ENCODE measurements around the gene SNX22.
A peak's percentile ranks its signal among the peaks of the same experiment; 100 is the strongest.

SNX22 gene

DNA sequence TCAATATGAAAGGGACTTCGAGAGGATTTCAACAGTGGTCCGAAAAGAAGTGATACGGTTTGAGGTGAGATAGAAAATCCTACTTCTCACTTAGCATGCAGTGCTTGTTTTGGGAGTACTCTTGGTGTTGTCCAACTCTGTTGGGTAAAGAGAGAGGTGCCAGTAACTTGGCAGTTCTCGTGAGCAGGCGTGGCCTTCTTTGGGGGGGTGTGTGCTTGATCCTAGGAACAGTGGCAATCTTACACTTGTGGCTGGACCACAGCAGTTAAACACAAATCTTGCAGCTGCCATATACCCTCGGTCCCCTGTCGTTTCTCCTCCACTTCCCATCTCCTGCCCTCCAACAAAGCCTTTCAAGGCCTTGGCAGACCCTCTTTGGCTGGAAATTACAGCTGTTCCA, 15.2 kb upstream of the SNX22 start:
- DNase-seq = no peak

DNA sequence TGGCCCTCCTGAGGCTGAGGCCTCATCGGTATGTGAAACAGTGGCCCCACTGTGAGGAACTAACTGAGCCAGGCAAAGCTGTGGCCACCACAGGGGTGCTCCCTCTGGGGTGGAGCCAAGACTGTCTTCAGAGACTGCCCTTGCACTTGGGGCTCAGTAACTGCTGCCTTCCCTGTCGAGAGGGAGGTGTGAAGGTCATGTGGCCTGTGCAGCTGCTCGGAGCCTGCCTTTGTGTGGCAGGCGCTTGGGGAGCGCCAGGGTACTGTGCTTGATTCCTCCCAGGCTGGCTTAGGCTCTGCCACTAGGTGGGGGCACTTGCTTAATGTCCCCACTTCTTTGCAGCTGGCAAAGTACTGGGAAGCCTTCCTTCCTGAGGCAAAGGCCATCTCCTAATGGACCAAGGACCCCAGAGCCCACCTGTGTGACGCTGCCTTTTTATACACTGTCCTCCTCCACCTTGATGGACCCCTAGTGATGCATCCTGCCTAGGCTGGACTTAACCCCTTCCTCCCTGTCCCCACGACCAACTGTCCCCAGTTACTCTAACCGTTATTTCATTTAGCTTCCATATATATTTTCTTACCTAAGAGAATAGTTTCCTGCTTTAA, 14.2 kb upstream of the SNX22 start:
- no peak for DNase-seq

DNA sequence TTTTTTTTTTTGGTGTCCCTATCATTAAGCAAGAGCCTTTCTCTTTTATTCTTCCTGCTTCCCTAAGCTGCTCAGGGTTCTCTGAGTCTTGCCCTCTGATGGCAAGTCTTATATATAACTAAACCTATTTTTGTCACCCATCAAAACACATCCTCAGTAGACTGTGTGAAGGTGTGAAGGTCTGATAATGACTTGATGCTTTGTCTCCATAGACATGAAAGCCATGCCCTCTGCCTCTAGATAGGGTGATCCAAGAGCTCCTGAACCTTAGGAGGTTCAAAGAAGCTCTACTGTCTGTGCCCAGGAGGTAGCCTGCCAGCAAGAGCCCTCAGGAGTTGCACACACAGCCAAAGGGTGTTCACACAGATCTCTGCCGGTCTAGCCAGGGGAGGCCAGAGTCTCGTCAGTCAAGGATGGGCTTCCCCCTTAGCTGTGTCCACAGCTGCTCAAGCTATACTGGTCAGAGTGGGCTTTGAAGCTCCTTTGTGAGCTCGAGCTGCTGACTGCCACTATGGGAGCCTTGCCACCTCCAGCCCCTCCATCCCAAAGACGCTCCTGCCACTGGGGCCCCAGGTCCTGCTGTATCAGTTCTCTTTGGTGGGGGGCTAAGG, 13.1 kb upstream of the SNX22 start:
- DNase-seq = no peak

DNA sequence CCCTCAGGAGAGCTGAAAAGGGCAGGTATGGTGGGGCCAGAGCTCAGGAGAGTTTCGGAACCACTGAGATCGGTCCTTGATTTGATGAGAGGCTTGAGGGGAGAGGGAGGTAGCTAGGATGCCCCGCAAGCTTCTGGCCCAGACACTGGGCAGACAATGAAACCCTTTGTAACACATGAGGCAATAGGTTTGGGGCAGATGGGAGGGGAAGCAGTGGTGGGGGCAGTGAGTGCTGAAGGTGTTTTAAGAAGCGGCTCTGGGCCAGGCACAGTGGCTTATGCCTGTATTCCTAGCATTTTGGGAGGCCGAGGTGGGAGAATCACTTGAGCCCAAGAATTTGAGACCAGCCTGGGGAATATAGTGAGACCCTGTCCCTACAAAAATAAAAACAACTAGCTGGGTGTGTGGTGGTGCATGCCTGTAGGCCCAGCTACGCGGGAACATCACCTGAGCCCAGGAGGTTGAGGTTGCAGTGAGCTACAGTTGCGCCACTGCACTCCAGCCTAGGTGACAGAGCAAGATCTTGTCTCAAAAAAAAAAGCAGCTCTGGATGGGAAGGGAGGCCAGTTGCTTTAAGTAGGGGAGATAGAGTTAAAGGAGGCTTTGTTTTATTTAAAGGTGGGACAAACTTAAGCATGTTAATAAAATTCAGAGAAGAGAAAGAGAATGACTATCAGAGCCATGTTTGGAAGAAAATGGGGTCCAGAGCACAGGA, 9.6 kb upstream of the SNX22 start:
- DNase-seq = no peak

DNA sequence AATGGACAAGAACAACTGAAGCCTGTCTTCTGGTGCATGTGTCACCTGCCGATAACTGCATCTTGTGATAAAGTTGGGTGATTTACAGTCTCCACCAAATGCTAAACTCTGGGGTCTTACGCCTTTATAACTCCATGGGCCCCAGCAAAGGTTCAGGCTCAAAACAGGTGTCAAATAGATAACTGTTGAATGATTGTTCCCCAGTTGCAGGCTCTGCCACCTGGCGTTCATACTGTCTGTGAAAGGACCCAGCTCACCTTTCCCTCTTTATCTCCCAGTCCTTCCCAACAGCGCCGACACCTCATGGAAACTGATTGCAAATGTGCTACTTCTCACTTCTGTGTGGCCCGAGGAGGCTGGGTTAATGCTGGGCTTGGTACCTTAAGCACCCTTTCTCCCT, 8.3 kb upstream of the SNX22 start:
- no peak for DNase-seq

DNA sequence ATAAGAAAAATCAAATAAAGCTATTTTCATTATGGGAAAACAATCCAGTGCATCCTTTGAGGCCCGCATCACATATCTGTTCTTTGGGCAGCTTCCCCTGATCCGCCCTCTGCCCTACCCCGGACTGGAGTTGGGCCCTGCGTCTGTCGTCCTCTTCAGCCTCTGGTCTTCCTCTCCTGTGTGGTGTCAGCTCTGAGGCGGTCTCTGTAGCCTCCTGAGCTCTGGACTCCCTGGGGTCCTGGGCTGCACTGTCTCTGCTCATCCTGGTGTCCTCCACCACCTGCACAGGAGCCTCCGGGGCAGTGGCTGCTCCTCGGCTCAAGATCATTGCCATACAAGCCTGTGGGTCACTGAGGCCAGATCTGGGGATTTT, 7.4 kb upstream of the SNX22 start:
- DNase-seq = no peak

DNA sequence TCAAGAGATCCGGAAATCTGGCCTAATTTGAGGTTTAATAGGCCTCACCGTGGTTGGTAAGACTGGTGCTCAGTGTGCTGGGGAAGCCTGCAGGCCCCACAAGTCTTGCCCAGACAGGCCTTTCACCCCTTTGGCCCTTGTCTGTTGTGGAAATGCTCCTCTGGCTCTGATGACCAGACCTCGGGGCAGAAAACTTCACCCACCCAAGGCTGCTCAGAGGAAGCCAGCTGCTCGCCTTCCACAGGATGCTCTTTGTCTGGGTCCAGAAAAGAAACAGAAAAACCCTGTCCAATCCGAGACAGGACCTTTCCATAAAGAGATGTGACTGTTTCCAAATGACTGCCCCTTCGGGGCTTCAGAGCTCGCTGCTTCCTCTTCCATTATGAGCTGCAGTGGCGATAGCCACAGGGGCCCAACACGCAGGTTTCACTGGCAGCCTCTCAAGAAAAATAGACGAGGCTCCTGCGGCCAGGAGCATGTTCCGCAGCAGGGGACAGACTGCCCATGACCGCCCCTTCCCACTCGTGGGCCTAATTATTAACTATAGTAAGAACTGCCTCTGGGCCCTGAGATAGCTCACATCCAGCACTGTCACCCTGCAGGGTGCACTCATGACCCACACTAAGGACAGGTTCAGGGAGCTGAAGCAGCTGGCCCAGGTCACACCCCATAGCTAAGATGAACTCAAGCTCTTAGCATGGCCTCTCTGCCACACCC, 6.8 kb upstream of the SNX22 start:
- no peak for DNase-seq

DNA sequence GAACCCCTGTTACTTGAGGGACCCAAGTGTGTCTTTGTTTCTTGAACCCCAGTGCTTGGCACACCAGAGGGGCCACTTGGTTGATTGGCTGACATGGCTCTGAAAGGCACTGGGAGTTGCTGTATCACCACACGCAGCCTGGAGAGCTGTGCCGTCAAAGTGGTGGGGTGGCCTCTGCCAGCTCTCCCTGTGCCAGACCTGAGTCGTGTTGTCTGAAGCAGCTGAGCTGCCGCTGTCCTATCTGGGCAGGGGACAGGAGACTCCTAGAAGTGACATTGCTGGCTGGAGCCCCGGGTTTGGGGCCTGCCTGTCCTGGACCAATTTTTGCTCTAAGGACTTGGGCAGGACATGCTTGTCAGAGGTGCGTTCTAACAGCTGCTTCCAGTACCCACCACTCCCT, 5.5 kb upstream of the SNX22 start:
- no peak for DNase-seq

DNA sequence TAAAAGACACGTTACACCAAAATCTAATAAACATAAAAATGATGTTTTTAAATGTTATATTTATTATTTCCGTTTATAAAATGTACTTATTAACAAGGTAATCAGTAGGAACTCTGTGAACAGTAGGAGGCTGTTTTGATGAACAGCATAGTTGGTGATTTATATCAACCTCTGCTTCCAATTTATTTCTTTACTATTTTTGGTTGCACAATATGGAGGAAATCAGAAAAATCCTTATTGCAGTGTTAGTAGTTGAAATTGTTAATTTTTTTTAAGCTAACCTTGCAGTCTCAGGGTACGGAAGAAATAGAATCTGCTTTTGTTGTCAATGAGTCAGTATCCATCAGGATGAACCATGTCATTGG, 5.0 kb upstream of the SNX22 start:
- DNase-seq = no peak

DNA sequence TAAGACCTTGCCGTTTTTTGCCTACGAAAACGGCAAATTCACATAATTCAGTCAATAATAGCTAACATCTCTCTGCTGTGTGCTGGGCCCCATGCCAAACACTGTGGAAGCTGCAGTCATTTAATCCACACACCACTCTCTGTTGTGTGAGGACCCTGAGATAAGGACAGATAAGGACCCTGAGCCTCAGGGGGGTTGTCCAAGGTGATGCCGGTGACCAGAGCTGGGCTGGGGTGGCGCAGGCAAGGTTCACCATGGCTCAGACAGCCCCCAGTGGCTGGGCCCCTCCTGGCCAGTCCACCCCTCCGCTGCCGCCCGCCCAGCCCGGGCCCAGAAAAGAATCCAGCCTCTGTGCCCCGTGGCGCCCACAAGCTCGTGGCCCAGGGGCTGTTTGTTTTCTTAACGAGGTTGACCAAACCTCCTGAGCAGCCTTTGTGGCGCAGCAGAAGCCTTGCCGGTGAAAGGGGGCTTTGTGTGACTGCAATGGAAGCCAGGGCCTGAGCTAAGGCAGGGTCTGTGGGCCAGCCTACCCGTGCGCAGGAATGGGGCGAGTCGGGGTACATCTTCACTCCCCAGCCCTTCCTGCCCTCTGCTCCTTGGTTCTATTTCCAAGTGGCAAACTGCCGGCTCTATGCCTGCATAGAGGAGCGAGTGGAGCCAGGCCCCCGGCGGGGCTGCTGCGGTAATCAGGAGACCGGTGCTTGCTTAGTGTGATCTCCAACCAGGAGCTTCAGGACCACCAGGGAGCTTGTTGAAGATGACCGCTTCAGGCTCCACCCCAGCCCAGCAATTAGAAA, 4.4 kb upstream of the SNX22 start:
- no peak for DNase-seq

DNA sequence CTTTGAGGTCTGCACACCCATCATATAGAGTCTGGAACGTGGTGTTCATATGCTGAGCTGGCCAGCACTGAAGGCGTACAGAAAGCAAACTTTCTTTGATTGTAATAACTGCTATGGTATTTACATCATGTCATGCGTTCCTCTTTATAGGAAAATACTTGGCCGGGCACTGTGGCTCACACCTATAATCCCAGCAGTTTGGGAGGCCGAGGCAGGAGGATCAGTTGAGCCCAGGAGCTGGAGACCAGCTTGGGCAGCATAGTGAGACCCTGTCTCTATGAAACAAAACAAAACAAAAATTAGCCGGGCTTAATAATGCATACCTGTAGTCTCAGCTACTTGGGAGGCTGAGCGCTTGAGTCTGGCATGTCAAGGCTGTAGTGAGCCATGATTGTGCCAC, 3.4 kb upstream of the SNX22 start:
- no peak for DNase-seq

DNA sequence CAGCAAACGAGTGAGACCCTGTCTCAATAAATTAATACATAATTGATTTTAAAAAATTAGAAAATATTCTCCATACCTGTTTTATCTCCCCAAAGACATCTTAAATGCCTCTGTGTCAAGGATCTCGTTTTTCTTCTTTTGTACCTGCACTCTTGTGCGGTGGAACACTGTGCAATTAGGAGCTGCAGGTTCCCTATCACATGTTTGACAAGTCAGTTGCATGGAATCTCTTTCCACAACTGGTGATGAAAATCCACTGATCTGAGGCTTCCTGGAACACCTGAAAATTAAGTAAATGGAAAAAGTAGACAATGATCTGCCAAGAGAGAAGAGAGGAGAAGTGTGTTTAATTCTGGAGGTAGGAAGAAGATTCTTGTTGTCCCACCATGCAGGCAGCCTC, 3.0 kb upstream of the SNX22 start:
- no peak for DNase-seq

DNA sequence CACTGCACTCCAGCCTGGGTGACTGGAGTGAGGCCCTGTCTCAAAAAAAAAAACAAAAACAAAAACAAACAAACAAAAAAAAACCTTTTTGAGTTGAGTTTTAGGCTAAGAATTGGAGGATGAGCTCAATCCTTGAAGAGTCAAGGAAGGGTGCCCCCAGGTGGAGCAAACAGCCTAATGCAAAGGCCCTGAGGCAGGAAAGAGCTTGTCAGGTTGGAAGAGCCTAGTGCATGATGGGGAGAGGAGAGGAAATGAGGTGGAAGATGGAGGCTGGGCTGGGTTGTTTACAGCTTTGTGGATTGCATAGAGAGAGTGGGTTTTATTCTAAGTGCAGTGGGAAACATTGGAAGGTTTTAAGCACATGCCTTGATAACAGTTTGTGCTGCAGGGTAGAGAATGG, 2.1 kb upstream of the SNX22 start:
- no peak for DNase-seq

DNA sequence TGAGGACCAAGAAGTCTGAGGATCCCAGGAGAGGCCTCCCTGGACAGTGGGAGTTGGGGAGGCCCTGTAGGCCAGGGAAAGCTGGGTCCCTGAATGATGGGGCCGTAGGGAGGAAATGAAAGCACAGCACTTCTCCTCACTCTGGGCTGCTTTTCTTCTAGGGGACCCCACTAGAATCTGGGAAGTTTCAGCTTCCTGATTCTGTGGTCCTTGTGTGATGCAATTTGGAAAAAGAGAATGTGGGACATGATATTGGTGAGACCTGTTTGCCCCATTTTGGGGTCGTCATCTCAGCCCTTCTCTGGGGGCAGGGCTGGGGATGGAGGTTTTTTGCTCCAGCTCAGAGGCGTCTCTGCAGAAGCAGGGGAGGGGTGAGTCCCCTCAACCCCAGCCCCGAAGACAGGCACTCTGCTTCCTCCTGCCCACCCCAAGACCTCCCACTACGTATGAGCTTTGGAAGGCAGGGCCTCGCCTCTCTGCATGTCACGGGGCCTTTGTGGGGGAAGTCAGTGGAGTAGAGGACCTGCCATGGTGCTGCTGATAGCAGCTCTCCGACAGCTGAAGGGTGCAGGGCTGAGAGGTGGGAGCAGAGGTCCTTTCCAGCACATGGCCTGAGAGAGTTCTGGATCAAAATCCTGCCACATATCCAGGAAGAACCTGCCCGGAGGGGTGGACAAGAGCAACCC, 1.5 kb upstream of the SNX22 start:
- no peak for DNase-seq

DNA sequence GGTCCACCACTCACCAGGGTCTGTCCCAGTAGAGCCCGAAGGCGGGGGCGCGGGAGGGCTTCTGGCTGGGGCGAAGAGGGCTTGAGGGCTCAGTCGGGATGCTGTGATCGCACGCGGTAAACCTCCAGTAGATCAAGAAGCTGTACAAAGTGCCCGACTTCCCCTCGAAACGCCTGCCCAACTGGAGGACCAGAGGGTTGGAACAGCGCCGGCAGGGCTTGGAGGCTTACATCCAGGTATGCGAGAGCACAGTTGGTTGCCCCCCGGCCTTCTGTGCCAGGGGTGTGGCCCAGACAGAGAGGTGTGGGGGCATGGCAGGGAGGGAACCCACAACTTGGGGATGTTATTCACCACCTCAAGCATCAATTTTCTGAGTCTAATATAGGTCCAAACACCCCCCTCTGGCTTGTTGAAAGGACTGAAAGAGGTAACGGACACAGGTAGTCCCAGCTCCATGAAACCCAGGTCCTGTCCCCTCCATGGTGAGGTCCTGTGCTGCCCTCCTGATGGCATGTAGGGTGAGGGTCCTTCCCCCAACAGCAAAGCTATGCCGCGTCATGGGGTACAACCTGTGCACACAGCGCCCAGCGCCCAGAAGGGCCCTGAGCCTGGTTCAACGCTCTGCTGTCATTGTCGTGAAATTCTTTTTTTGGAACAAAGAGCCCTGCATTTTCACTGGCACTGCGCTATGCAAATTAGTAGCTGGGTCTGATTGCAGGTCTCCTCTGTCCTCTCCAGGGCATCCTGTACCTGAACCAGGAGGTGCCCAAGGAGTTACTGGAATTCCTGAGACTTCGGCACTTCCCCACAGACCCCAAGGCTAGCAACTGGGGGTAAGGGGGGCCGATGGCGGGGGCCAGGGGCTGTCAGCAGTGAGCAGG, 1.2 kb downstream of the SNX22 start:
- DNase-seq = no peak

DNA sequence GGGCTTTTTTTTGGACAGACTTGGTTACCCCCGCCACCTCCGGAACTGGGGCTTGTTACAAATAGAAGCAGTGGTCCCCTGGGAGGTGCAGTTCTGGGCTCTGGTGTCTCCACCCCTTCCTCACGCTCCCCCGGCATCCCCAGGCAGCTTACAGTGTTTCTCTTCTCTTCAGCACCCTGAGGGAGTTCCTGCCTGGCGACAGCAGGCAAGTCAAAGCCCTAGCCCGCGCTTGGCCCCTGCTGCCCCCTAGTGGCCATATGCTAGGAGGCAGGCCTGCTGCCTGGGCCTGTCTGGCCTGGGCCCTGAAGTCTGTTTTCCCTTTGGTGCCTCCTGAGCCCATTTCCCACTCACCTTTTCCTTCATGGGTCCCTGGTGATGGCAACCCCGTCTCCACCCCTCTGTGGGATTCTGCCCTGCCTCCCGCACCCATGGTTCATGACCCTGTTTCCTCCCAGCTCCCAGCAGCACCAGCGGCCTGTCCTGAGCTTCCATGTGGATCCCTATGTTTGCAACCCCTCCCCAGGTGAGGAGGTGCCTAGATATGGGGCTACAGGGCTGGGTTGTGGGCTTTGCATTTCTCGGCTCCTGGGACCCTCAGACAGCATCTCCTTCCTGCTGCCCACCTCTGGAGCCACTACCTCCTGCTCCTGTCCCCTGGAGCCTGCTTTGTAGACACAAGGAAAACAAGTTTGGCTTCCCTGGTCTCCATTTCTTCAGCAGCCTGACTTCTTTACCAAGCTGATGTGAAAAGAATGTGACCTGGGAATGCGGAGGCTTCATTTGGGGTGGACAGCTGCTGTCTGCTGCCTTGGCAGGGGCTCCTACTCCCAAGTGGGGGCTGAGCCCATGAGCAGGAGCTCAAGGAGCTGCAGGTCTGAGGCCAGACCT, 2.2 kb downstream of the SNX22 start:
- peak; percentile 86 to 92 for DNase-seq

DNA sequence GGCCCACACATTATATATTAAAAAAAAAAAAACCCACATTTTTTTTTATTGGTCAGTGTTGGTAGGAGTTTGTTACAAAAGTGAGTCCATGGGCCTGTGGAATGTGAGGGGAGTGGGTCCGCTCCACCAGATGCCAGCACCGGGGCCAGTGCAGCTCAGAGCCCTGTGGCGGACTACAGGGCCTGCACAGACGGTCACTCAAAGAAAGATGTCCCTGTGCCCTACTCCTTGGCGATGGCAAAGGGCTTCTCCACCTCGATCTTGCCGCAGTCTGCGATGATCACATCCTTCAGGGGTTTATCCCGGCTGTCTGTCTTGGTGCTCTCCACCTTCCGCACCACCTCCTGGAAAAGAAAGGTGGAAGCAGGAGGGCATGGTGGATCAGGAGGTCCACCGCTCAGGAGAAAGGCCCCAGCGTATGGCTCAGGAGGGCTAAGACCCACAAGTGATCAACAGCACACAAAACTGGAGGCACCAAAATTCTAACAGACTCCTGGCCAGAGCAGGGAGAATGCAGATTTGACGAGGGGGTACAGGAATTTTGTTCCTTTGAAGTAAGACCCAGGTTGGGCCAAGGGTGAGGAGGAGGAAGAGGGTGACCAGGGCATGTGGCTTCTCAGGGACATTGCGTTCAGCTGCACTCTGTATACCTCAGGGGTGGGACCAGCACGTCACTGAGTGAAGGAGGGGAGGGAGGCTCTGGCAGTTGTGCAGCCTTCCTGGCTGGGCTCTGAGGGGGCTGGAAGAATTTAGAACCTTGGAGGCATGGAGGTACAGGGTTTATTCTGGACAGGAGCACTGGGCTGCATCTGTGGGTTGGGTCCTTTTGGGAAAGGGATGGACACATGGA, 4.5 kb downstream of the SNX22 start:
- DNase-seq = no peak

DNA sequence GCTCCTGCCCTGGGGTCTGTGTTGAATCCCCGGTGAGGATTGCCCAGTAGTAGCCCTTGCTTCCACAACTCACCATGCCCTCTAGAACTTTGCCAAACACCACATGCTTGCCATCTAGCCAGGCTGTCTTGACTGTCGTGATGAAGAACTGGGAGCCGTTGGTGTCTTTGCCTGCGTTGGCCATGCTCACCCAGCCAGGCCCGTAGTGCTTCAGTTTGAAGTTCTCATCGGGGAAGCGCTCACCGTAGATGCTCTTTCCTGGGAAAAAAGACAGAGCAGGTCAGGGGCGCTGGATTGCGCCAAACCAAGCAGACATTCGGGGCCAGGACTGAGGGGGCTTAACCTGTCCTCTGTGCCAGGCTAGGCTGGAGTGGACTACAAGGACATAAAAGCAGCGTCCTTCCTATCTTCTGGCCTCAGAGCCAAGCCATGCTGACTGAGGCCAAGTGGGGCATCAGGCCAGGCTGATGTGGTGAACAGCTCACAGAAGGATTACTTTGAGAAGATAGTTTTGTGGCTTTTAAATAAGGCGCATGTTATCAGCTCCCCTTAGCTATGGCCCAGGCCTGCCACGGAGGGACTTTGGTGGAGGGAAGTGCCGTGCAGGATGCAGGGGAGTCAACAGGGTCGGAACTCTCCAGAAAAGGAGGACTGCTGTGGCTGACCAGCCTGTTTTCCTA, 5.3 kb downstream of the SNX22 start:
- DNase-seq = no peak

DNA sequence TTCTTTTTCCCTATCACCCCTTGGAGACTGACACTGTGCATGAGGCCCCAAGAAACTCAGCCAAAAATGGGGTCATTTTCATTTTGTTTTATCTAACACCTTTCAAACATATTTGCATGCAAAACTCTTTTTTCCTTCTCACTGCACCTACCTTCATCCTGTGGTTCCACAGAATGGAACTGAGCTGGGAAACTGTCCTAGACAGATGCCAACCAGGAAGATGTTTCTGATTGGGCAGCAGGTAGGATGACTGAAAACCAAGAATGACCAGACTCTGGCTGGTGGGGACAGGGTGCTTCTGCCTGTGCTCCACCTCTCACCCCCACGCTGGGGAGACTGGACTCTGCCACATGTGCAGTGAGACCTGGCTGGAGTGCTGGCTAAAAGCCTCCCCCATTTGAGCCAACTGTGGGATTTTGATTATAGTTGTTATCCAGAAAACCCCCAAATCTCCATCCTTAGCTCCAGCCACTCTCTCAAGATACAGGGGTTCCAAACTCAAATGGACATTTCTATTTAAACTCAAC, 6.1 kb downstream of the SNX22 start:
- no peak for DNase-seq

All from stimulated activated CD4-positive, alpha-beta T cell treated with anti-CD3 and anti-CD28 coated beads, Interleukin-4, amount 100 ng/mL, for 4 hours (primary cell).